Thoracic aorta (tissue), 2 donors: ENCODE results near the gene LPAR3. TPM values are rescaled to one million over a fixed set of nuclear protein-coding genes. Genes with fewer than 3 reads are reported as not detected.

Experiments used
- ATAC-seq: fragments of 150-250 bp; one replicate; pipeline ENCODE4 v1.8.0; 2017; ENCODE audit warnings: low read depth; ENCODE audit not compliant: insufficient number of reproducible peaks, low FRiP score
- DNase-seq: peaks from one replicate; pipeline ENCODE4 v3.0.0-alpha.2; 2020; ENCODE audit warnings: low spot score
- H3K27ac ChIP-seq, 2 donors: fragments of 200-600 bp; sonication (generic); 1 replicate in 1 of 2; 2 replicates in 1 of 2; pipeline ENCODE4 v1.5.1; 2016; ENCODE audit warnings: mild to moderate bottlenecking in 2 of 2, moderate library complexity in 2 of 2
- H3K27me3 ChIP-seq: fragments of 200-600 bp; sonication (generic); replicated peaks from 2 replicates; pipeline ENCODE4 v1.6.0; 2016; ENCODE audit warnings: mild to moderate bottlenecking; ENCODE audit not compliant: insufficient read depth
- H3K36me3 ChIP-seq: fragments of 200-600 bp; sonication (generic); one replicate; pipeline ENCODE4 v1.5.1; 2016
- H3K4me1 ChIP-seq, 2 donors: fragments of 200-600 bp; sonication (generic); 1 replicate in 1 of 2; 2 replicates in 1 of 2; pipeline versions ENCODE4 v1.5.1 to v1.6.0; 2016; ENCODE audit warnings: low read depth in 2 of 2, mild to moderate bottlenecking in 1 of 2; ENCODE audit not compliant: control insufficient read depth in 1 of 2
- H3K4me3 ChIP-seq: fragments of 200-600 bp; sonication (generic); 2 replicates; pipeline ENCODE4 v1.5.1; 2016; ENCODE audit warnings: mild to moderate bottlenecking
- H3K9me3 ChIP-seq: fragments of 200-600 bp; sonication (generic); 2 replicates; pipeline ENCODE4 v1.5.1; 2016
- total RNA-seq, 2 donors: library from RNA; depleted of rRNA; stranded (reverse); fragments of >200 nt; gene quantifications; one replicate each; pipeline versions ENCODE4 v1.1.0 to v1.2.3, GENCODE V29; 2016
- TF ChIP-seq, protein P1 (sequence below): fragments of 200-600 bp; sonication (generic); IDR thresholded peaks from one replicate; pipeline ENCODE4 v1.5.1; 2019; ENCODE audit warnings: antibody characterized with exemption

Gene LPAR3
- total RNA-seq, 2 donors from 2014 or later: 1.1 to 2.7 TPM

DNA sequence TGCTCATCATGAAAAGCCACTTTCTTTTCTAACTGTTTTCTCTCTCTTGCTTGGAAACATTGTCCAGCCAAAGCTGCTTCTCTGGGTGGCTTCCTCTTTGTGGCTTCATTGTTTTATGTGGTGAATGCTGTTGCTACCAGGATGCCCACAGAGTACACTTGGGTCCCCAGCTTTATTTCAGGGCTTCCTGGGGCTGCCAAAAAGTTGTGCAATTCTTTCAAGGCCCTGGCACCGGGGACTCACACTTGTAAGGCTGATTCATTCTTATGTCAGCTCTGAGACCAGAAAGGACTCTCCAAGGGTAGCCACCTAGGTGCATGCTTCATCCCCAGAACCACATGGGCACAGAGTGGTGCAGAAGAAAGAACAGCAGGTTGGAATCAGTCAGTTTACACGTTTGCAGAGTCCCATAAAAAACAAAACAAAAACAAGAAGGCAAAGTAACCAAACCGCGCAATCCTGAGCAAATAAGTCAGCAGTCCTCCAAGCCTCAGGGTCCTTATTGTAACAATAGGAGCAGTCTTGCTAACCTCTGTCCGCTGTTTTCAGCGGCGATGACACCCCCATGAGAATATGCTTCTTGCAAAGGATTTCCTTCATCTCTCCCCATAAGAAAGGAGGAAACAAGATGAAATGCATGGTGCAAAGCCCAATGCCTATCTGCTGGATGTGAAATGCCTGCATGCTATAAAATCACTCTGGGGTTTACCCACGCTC lies 112.8 kb downstream of the LPAR3 start:
- TF ChIP-seq, protein P1, sequence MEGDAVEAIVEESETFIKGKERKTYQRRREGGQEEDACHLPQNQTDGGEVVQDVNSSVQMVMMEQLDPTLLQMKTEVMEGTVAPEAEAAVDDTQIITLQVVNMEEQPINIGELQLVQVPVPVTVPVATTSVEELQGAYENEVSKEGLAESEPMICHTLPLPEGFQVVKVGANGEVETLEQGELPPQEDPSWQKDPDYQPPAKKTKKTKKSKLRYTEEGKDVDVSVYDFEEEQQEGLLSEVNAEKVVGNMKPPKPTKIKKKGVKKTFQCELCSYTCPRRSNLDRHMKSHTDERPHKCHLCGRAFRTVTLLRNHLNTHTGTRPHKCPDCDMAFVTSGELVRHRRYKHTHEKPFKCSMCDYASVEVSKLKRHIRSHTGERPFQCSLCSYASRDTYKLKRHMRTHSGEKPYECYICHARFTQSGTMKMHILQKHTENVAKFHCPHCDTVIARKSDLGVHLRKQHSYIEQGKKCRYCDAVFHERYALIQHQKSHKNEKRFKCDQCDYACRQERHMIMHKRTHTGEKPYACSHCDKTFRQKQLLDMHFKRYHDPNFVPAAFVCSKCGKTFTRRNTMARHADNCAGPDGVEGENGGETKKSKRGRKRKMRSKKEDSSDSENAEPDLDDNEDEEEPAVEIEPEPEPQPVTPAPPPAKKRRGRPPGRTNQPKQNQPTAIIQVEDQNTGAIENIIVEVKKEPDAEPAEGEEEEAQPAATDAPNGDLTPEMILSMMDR: no peak
- Histone ChIP-seq H3K36me3 (no peaks in the 10 kb centered on the region), H3K9me3 (no peaks in the 10 kb centered on the region), H3K27me3 (no peaks in the 10 kb centered on the region), H3K4me1 (no peaks in the 10 kb centered on the region), H3K4me3 (no peak overlapping the region), H3K27ac (no peak overlapping the region)
- DNase-seq: no peak
- ATAC-seq: no peak

DNA sequence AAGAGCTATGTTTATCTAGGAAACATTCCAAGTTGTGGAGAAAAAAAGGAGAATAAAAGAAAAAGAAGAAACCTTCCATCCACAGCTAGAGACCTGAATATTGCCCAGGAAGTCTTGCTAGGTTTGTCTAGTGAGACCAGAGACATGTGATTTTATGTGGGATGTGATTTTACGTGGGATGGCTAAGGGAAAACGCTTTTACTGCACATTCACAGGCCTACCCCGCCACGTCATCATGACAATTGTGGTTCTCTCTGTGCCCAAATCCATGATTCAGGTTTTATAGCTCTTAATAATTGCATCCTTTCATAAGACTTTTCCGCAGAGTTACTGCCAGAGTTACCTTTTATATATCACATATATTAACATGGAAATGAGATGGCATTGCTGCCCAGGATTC lies 116.4 kb downstream of the LPAR3 start:
- no peaks in the 10 kb centered on the region for H3K36me3 ChIP-seq
- DNase-seq (no peak), ATAC-seq (no peak)
- H3K27ac ChIP-seq: no peak overlapping the region
- H3K4me3 ChIP-seq: no peak overlapping the region
- H3K4me1 ChIP-seq: no peaks in the 10 kb centered on the region
- TF ChIP-seq, protein P1: no peak
- no peaks in the 10 kb centered on the region for H3K27me3 ChIP-seq
- H3K9me3 ChIP-seq: no peaks in the 10 kb centered on the region

DNA sequence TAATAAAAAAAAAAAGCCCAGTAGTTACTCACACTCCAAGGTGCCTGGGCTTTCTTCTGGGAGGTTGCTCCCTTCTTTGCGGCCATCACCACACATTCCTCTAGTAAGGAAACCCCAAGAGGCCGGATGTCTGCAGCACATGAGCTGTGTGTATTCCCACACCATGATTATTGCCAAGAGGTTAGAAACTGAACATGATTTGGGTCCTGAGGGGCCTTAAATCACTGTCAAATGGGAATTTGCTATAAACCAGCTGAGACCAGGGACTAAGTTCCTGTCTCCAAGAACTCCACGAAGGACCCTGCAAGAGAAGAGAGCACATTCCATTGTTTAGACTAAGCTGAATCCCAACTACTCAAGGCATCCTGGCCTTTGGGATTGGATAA lies 117.5 kb downstream of the LPAR3 start:
- no peaks in the 10 kb centered on the region for H3K36me3 ChIP-seq
- H3K27me3 ChIP-seq: no peaks in the 10 kb centered on the region
- H3K4me3 ChIP-seq: no peak overlapping the region
- H3K27ac ChIP-seq: no peak overlapping the region
- ATAC-seq: no peak
- no peaks in the 10 kb centered on the region for H3K9me3 ChIP-seq
- no peaks in the 10 kb centered on the region for H3K4me1 ChIP-seq
- TF ChIP-seq, protein P1: no peak
- DNase-seq: no peak

DNA sequence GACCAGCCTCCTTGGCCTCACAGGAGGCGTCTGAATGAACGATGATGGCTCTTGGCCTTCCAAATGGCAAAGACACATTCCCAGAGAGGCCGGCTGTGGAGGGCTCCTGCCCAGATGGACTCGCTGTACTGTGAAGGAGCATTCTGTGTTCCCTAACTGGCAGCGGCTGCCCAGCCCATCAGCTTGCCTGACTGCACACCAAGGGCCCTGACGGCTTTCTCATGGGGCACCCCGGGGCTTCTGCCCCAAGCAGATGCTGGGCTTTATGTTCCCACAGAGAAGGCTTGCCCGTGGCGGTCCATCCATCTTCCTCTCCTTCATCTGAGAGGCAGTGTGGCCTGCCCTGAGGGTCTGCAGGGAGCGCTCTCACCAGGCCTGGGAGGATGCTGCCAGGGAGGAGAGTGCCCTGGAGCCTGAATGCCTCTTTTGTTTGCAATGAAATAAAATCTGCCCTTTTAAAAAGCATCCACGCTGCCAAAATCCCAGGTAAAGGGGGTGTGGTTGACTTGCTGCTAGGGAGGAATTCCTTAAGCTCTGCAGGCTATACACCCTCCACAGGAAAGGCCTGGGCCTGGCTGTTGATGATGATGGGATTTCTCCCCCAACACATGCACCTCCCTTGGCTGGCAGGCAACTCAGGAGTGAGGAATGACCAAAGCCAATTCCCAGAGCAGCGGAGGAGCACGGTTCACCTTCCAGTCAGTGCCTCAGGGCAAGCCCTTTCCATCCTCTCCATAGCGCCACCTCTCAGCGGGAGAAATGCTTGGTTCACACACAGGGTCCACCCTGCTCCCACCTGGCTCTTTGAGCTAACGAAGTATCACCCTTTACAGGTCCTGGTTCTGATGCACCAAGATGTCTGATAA lies 118.1 kb downstream of the LPAR3 start:
- TF ChIP-seq, protein P1: no peak
- no peak overlapping the region for H3K4me3 ChIP-seq
- ATAC-seq (no peak), DNase-seq (no peak)
- no peaks in the 10 kb centered on the region for H3K27me3 ChIP-seq
- H3K36me3 ChIP-seq: no peaks in the 10 kb centered on the region
- H3K27ac ChIP-seq: no peak overlapping the region
- no peaks in the 10 kb centered on the region for H3K9me3 ChIP-seq
- no peaks in the 10 kb centered on the region for H3K4me1 ChIP-seq

DNA sequence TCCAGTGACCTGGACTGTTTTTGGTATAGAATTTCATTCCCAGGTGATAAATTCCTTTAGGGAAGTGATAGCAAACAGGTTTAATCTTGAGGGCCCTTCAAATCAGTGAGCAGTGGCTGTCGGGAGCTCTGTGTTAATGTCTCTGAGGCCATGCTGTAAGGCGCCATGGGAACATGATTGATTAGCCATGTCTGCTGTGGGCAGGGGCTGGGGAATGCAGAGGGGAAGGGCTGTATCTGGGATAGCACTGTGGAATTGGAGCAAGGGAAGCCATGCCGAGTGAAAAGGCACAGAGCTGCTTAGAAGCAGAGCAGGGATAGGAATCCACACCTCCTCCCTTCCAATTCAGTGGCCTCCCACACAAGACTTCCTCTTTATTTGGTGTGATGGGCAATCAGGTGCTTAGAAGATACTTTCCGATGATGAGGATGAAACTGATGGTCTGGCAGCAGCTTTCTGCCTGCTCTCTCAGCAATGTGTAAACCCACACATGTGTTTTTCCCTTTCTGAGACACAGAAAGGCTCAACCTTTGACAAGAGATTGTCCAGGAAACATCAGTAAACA lies 119.0 kb downstream of the LPAR3 start:
- DNase-seq: no peak
- Histone ChIP-seq H3K9me3 (no peaks in the 10 kb centered on the region), H3K4me3 (no peak overlapping the region), H3K4me1 (no peaks in the 10 kb centered on the region), H3K36me3 (no peaks in the 10 kb centered on the region), H3K27ac (no peak overlapping the region), H3K27me3 (no peaks in the 10 kb centered on the region)
- TF ChIP-seq, protein P1: no peak
- no peak for ATAC-seq
